SK-N-SH treated with all-trans-retinoic acid at 6 μM for 48 hours (cell line): ENCODE results near the gene EIF1AX.

ENCODE experiments used
- ATAC-seq: fragments of 200-7000 bp; cut with Tn5 transposase; 3 replicates; pipeline ENCODE4 v1.9.1; 2020; ENCODE audit warnings: mild to moderate bottlenecking, moderate library complexity
- ARNTL ChIP-seq: fragments of 450-650 bp; formaldehyde crosslinking; IDR thresholded peaks from 2 replicates; pipeline ENCODE4 v1.5.0; 2020; ENCODE audit warnings: low read depth, mild to moderate bottlenecking, moderate library complexity, borderline replicate concordance
- BACH2 ChIP-seq: fragments of 250-450 bp; sonication (Bioruptor Pico); IDR thresholded peaks from 2 replicates; pipeline ENCODE4 v1.9.0; 2021; ENCODE audit warnings: mild to moderate bottlenecking, borderline replicate concordance
- CREB5 ChIP-seq: fragments of 250-450 bp; sonication (Bioruptor Pico); IDR thresholded peaks from 2 replicates; pipeline ENCODE4 v1.5.1; 2020; ENCODE audit warnings: low read depth, mild to moderate bottlenecking, moderate library complexity
- CSDC2 ChIP-seq: fragments of 250-450 bp; sonication (Bioruptor Pico); IDR thresholded peaks from 2 replicates; pipeline ENCODE4 v1.5.0; 2020; ENCODE audit warnings: mild to moderate bottlenecking, moderate library complexity
- ESRRG ChIP-seq: fragments of 250-450 bp; sonication (Bioruptor Pico); IDR thresholded peaks from 2 replicates; pipeline ENCODE4 v1.6.1; 2021; ENCODE audit warnings: mild to moderate bottlenecking
- GLIS3 ChIP-seq: fragments of 250-450 bp; sonication (Bioruptor Pico); IDR thresholded peaks from 2 replicates; pipeline ENCODE4 v1.5.0; 2020; ENCODE audit warnings: mild to moderate bottlenecking, moderate library complexity
- ISL1 ChIP-seq: fragments of 250-450 bp; sonication (Bioruptor Pico); IDR thresholded peaks from 2 replicates; pipeline ENCODE4 v2.1.2; 2022; ENCODE audit warnings: mild to moderate bottlenecking, moderate library complexity
- OSR1 ChIP-seq: fragments of 250-450 bp; sonication (Bioruptor Pico); IDR thresholded peaks from 2 replicates; pipeline ENCODE4 v1.8.0; 2022; ENCODE audit warnings: moderate library complexity, mild to moderate bottlenecking, inconsistent platforms
- PATZ1 ChIP-seq: fragments of 250-450 bp; sonication (Bioruptor Pico); IDR thresholded peaks from 2 replicates; pipeline ENCODE4 v1.8.0; 2020; ENCODE audit warnings: mild to moderate bottlenecking, moderate library complexity, borderline replicate concordance
- POU6F1 ChIP-seq: fragments of 250-450 bp; sonication (Bioruptor Pico); IDR thresholded peaks from 2 replicates; pipeline ENCODE4 v1.8.0; 2021; ENCODE audit warnings: low read depth, mild to moderate bottlenecking, moderate library complexity, borderline replicate concordance
- PPARA ChIP-seq: fragments of 250-450 bp; sonication (Bioruptor Pico); IDR thresholded peaks from 2 replicates; pipeline ENCODE4 v1.5.0; 2020; ENCODE audit warnings: mild to moderate bottlenecking, borderline replicate concordance
- RARB ChIP-seq: fragments of 250-450 bp; sonication (Bioruptor Pico); IDR thresholded peaks from 2 replicates; pipeline ENCODE4 v1.8.0; 2021; ENCODE audit warnings: mild to moderate bottlenecking, moderate library complexity
- SNAI2 ChIP-seq: fragments of 250-450 bp; sonication (Bioruptor Pico); IDR thresholded peaks from 2 replicates; pipeline ENCODE4 v1.5.0; 2020; ENCODE audit warnings: mild to moderate bottlenecking, moderate library complexity
- TCF4 ChIP-seq: fragments of 250-450 bp; sonication (Bioruptor Pico); IDR thresholded peaks from 2 replicates; pipeline ENCODE4 v1.8.0; 2021; ENCODE audit warnings: mild to moderate bottlenecking, moderate library complexity, borderline replicate concordance
- TOX ChIP-seq: fragments of 250-450 bp; sonication (Bioruptor Pico); IDR thresholded peaks from 2 replicates; pipeline ENCODE4 v1.8.0; 2021; ENCODE audit warnings: mild to moderate bottlenecking, moderate library complexity, borderline replicate concordance
- TSHZ2 ChIP-seq: fragments of 250-450 bp; sonication (Bioruptor Pico); IDR thresholded peaks from 2 replicates; pipeline ENCODE4 v1.5.0; 2020; ENCODE audit warnings: mild to moderate bottlenecking, moderate library complexity
- ZC3H10 ChIP-seq: fragments of 250-450 bp; sonication (Bioruptor Pico); IDR thresholded peaks from 2 replicates; pipeline ENCODE4 v1.5.1; 2021; ENCODE audit warnings: mild to moderate bottlenecking, moderate library complexity
- ZFP3 ChIP-seq: fragments of 250-450 bp; sonication (Bioruptor Pico); IDR thresholded peaks from 2 replicates; pipeline ENCODE4 v1.5.0; 2020; ENCODE audit warnings: mild to moderate bottlenecking, moderate library complexity
- ZFP30 ChIP-seq: fragments of 450-650 bp; formaldehyde crosslinking; IDR thresholded peaks from 2 replicates; pipeline ENCODE4 v1.5.0; 2022; ENCODE audit warnings: mild to moderate bottlenecking, moderate library complexity
- ZNF70 ChIP-seq: fragments of 450-650 bp; formaldehyde crosslinking; IDR thresholded peaks from 2 replicates; pipeline ENCODE4 v1.5.0; 2020; ENCODE audit warnings: mild to moderate bottlenecking, moderate library complexity
- ZNF8 ChIP-seq: fragments of 450-650 bp; formaldehyde crosslinking; IDR thresholded peaks from 2 replicates; pipeline ENCODE4 v1.5.0; 2020; ENCODE audit warnings: mild to moderate bottlenecking, moderate library complexity

The EIF1AX gene

DNA sequence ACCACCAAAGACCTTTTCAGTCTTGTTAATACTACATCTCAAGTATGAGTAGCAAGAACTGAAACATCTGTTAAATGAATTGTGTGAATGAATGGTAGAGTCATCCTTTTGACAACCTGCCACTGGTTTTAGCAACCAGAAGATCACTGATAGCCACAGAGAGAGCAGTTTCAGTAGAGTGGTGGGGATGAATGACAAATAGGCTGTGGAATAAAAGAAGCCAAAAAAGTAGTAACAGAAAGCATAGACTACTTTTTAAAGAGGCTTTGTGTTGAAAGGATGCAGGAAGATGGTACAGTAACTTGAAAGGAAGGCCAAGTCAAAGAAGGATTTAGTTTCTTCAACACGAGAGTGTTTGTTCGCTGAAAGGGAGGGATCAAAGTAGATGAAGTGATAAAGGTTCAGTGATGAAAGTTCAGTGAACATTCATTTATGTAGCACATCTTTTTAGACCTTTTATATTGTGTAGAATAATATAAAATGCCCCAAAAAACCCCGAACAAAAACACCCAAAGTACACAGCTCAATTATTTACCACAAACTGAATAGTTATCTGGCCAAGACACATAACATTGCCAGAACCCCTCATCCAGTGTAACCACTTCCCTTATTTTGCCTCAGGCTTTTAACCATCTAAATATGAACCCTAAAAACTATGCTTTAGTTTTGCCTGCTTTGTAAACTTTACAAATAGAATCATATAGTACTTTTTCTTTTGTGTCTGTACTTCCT lies 40.1 kb upstream of the EIF1AX start:
- no peak for ATAC-seq
- TF ChIP-seq BACH2, result no peak
- TF ChIP-seq TCF4 (CRISPR knock-in tag), result no peak

- ATAC-seq, result no peak
Observed at GRCh38 chrX:20177093-20177492, 35.5 kb upstream of the EIF1AX start.

GRCh38 chrX:20173856-20174255 lies 32.2 kb upstream of the EIF1AX start:
- ATAC-seq, result no peak
- no peak for TF ChIP-seq POU6F1 (CRISPR knock-in tag)
- TF ChIP-seq ISL1, result no peak
- no peak for TF ChIP-seq ZFP30 (CRISPR knock-in tag)
- TF ChIP-seq, all 23 proteins: peak for 0

More at GRCh38 chrX:20177093-20177492, 35.5 kb upstream of the EIF1AX start:
- no peak for TF ChIP-seq BACH2
- TF ChIP-seq TSHZ2 (CRISPR knock-in tag), result no peak
- no peak for TF ChIP-seq RARB
- TF ChIP-seq CSDC2 (CRISPR knock-in tag), result no peak
- no peak for TF ChIP-seq CREB5 (CRISPR knock-in tag)
- TF ChIP-seq ZNF70, result no peak
- TF ChIP-seq OSR1 (CRISPR knock-in tag), result no peak
- TF ChIP-seq GLIS3 (CRISPR knock-in tag), result no peak
- no peak for TF ChIP-seq PATZ1 (CRISPR knock-in tag)
- TF ChIP-seq POU6F1 (CRISPR knock-in tag), result no peak
- no peak for TF ChIP-seq ARNTL (CRISPR knock-in tag)
- TF ChIP-seq TOX (CRISPR knock-in tag), result no peak
- no peak for TF ChIP-seq ESRRG (CRISPR knock-in tag)
- no peak for TF ChIP-seq PPARA (CRISPR knock-in tag)
- TF ChIP-seq SNAI2, result no peak
- TF ChIP-seq ZFP3, result no peak
- TF ChIP-seq ISL1, result no peak
- no peak for TF ChIP-seq ZC3H10
- no peak for TF ChIP-seq ZNF8 (CRISPR knock-in tag)
